ENCODE data around the gene CNR1.
A peak's percentile ranks its signal among the peaks of the same experiment; 100 is the strongest.

GRCh38 chr6:88165844-88166492, at the start of gene CNR1:
- TF ChIP-seq POLR2AphosphoS5 (IDR thresholded peaks at IDR 0.05; ENCODE audit: insufficient read depth, low read depth, low read length) (no peak), EZH2 (IDR thresholded peaks at IDR 0.05; ENCODE audit: borderline replicate concordance, low read depth, low read length, severe bottlenecking) (peak; percentile 44), JUN (IDR thresholded peaks at IDR 0.05; ENCODE audit: borderline replicate concordance, insufficient read depth, insufficient read length, low read depth) (no peak), CTCF (IDR thresholded peaks at IDR 0.05; ENCODE audit: extremely low read depth in 1 of 2, insufficient read depth in 1 of 2, low read depth in 1 of 2, low read length in 2 of 2) (no peak), POLR2A (IDR thresholded peaks at IDR 0.05; ENCODE audit: low read depth, low read length) (no peak), FOS (IDR thresholded peaks at IDR 0.05; ENCODE audit: borderline replicate concordance, insufficient read depth, low read length) (no peak), MYC (IDR thresholded peaks at IDR 0.05; ENCODE audit: low read depth, low read length) (no peak)
